Measurements from ENCODE around the gene ASIC4. TPM values are rescaled to one million over a fixed set of nuclear protein-coding genes. Genes with fewer than 3 reads are reported as not detected.

ASIC4 gene
- total RNA-seq, 4 donors from 2014 or later: not detected

GRCh38 chr2:219492575-219492974 is 21.7 kb upstream of the ASIC4 start:
- peaks cover 0 to 91% (median 0%) of the 10 kb centered on the region in 4 donors for H3K27me3 ChIP-seq
- no peaks in the 10 kb centered on the region for H3K9me3 ChIP-seq
- intact Hi-C loops (cut with DNase I): no loop called here
- DNase-seq: no peak
- no peak overlapping the region for H3K27ac ChIP-seq
- TF ChIP-seq, protein P1, sequence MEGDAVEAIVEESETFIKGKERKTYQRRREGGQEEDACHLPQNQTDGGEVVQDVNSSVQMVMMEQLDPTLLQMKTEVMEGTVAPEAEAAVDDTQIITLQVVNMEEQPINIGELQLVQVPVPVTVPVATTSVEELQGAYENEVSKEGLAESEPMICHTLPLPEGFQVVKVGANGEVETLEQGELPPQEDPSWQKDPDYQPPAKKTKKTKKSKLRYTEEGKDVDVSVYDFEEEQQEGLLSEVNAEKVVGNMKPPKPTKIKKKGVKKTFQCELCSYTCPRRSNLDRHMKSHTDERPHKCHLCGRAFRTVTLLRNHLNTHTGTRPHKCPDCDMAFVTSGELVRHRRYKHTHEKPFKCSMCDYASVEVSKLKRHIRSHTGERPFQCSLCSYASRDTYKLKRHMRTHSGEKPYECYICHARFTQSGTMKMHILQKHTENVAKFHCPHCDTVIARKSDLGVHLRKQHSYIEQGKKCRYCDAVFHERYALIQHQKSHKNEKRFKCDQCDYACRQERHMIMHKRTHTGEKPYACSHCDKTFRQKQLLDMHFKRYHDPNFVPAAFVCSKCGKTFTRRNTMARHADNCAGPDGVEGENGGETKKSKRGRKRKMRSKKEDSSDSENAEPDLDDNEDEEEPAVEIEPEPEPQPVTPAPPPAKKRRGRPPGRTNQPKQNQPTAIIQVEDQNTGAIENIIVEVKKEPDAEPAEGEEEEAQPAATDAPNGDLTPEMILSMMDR (IDR thresholded peaks at IDR 0.05): no peak
- TF ChIP-seq POLR2A (IDR thresholded peaks at IDR 0.05): no peak
- no peaks in the 10 kb centered on the region for H3K36me3 ChIP-seq
- peaks cover 7 to 31% (median 14%) of the 10 kb centered on the region in 3 donors for H3K4me1 ChIP-seq
- H3K4me3 ChIP-seq: no peak overlapping the region
- 41 to 72% methylated on average over 2 of the region's 20 CpGs for WGBS, 2 donors

DNA sequence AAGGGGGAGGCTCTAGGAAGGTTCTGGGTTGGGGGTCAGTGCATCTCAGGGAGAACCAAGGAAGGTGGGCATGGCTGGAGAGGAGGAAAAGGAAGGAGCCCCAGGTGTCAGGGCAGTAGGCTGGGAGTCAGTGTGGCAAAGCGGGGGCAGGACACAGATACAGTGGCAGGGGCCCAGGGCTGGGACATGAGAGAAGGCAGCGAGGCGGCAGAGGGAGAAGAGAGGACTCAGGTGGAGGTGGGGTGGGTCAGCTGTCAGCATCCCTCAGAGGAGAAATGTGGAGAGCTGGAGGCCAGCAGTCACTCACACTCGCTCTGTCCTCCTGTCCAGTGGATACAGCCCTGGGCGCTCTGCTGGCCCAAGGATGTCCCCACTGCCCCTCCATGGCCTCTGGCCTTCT is 21.2 kb upstream of the ASIC4 start:
- Histone ChIP-seq H3K27me3 (peaks cover 0 to 94% (median 0%) of the 10 kb centered on the region in 4 donors), H3K9me3 (no peaks in the 10 kb centered on the region), H3K4me3 (no peak overlapping the region), H3K27ac (no peak overlapping the region), H3K36me3 (no peaks in the 10 kb centered on the region), H3K4me1 (peaks cover 8 to 36% (median 15%) of the 10 kb centered on the region in 3 donors)
- TF ChIP-seq, protein P1 (IDR thresholded peaks at IDR 0.05): no peak
- TF ChIP-seq POLR2A (IDR thresholded peaks at IDR 0.05): no peak
- no peak for DNase-seq
- WGBS, 2 donors: 87% methylated on average over 5 of the region's 5 CpGs
- intact Hi-C loops (cut with DNase I): no loop called here

DNA sequence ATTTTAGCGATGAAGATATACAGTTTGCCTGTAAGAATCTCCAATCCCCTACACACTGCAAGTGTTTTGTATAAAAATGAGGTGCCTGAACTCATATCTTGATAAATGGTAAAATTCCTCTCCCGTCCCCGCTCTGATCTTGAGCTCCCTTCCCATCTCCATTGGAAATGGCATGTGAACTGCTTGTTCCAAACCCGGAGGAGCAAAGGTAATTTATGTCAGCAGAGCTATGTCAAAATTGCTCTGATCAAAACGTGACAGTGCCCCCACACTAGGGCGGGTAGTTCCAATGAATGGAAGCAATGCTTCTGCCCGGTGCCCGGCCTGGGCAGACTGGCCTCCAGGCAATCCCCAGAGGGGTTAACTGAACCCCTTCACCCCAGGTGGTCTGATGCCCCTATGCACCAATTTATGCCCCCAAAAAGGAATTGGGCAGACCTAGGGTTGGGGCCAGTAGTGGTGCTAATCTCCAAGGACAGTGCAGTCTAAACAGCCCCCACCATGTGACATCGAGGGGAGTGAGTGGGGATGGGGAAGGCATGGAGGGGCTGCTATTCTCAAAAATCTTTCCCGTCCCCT is 19.2 kb upstream of the ASIC4 start:
- H3K4me3 ChIP-seq: no peak overlapping the region
- DNase-seq: no peak
- H3K36me3 ChIP-seq: no peaks in the 10 kb centered on the region
- WGBS, 2 donors: 13 to 27% methylated on average over 7 to 8 of the region's 10 CpGs
- peaks cover 8 to 49% (median 23%) of the 10 kb centered on the region in 3 donors for H3K4me1 ChIP-seq
- TF ChIP-seq, protein P1 (IDR thresholded peaks at IDR 0.05): no peak
- no peak for TF ChIP-seq POLR2A (IDR thresholded peaks at IDR 0.05)
- intact Hi-C loops (cut with DNase I): no loop called here
- peaks cover 0 to 76% (median 0%) of the 10 kb centered on the region in 4 donors for H3K27me3 ChIP-seq
- peak overlapping the region in 3 of 4 donors; percentile 86 to 97 (median 97) for H3K27ac ChIP-seq
- no peaks in the 10 kb centered on the region for H3K9me3 ChIP-seq

GRCh38 chr2:219495531-219496122 is 18.7 kb upstream of the ASIC4 start:
- TF ChIP-seq POLR2A (IDR thresholded peaks at IDR 0.05): no peak
- TF ChIP-seq, protein P1 (IDR thresholded peaks at IDR 0.05): peak; percentile 19 to 53 (median 46)
- Histone ChIP-seq H3K36me3 (no peaks in the 10 kb centered on the region), H3K4me1 (peaks cover 8 to 54% (median 25%) of the 10 kb centered on the region in 3 donors), H3K9me3 (no peaks in the 10 kb centered on the region), H3K4me3 (no peak overlapping the region), H3K27me3 (peaks cover 0 to 70% (median 0%) of the 10 kb centered on the region in 4 donors), H3K27ac (peak overlapping the region in 3 of 4 donors; percentile 86 to 97 (median 97))
- WGBS, 2 donors: 0 to 21% methylated on average over 5 to 13 of the region's 14 CpGs
- intact Hi-C loops (cut with DNase I): no loop called here
- DNase-seq: no peak

GRCh38 chr2:219496247-219496824 is 17.9 kb upstream of the ASIC4 start:
- TF ChIP-seq, protein P1 (IDR thresholded peaks at IDR 0.05): no peak
- no peak for TF ChIP-seq POLR2A (IDR thresholded peaks at IDR 0.05)
- intact Hi-C loops (cut with DNase I): no loop called here

More at GRCh38 chr2:219496247-219496824, 17.9 kb upstream of the ASIC4 start:
- peaks cover 0 to 66% (median 0%) of the 10 kb centered on the region in 4 donors for H3K27me3 ChIP-seq
- peaks cover 0 to 2% (median 0%) of the 10 kb centered on the region in 3 donors for H3K36me3 ChIP-seq
- H3K27ac ChIP-seq: peak overlapping the region; percentile 7 to 97 (median 92)
- H3K4me1 ChIP-seq: peaks cover 8 to 54% (median 25%) of the 10 kb centered on the region in 3 donors
- peak overlapping the region in 3 of 4 donors; percentile 59 to 85 (median 71) for H3K4me3 ChIP-seq
- DNase-seq: no peak
- H3K9me3 ChIP-seq: no peaks in the 10 kb centered on the region
- WGBS, 2 donors: 17 to 53% methylated on average over 3 to 10 of the region's 20 CpGs
